HepG2 (cell line): ENCODE data around the gene CIT.

Experiments
- AKNA ChIP-seq: sonication (generic); formaldehyde crosslinking; IDR thresholded peaks from 2 replicates; pipeline ENCODE4 v1.4.0; 2020; ENCODE audit warnings: missing genetic modification reagents, borderline replicate concordance
- CBFB ChIP-seq: sonication (generic); formaldehyde crosslinking; IDR thresholded peaks from 2 replicates; pipeline ENCODE4 v1.4.0; 2020; ENCODE audit warnings: missing genetic modification reagents
- EZH2 ChIP-seq: conservative IDR thresholded peaks from 2 replicates; pipeline ENCODE4 v1.6.1; 2012; ENCODE audit warnings: mild to moderate bottlenecking, low read depth, low read length, moderate library complexity
- FOXA1 ChIP-seq, 2 experiments: fragments of 450-650 bp in 1 of 2; sonication (generic) in 1 of 2; formaldehyde crosslinking in 1 of 2; IDR thresholded peaks; 2 replicates each; pipeline versions ENCODE4 v1.4.0 to v1.6.1; 2016 to 2020; ENCODE audit warnings: missing genetic modification reagents in 1 of 2
- HDAC1 ChIP-seq: sonication (generic); formaldehyde crosslinking; IDR thresholded peaks from 2 replicates; pipeline ENCODE4 v1.5.1; 2020; ENCODE audit warnings: mild to moderate bottlenecking, missing genetic modification reagents
- RAD21 ChIP-seq: fragments of 450-650 bp; formaldehyde crosslinking; IDR thresholded peaks from 2 replicates; pipeline ENCODE4 v1.5.0; 2020; ENCODE audit warnings: mild to moderate bottlenecking
- RBM22 ChIP-seq: fragments of 200-400 bp; formaldehyde crosslinking; optimal IDR thresholded peaks from 2 replicates; pipeline ENCODE3; 2017; ENCODE audit warnings: mild to moderate bottlenecking, low read length, moderate library complexity
- TAF1 ChIP-seq: sonication (generic); formaldehyde crosslinking; IDR thresholded peaks from 2 replicates; pipeline ENCODE4 v1.4.0; 2020; ENCODE audit warnings: missing genetic modification reagents
- ZFP36 ChIP-seq: fragments of 150-350 bp; IDR thresholded peaks from 2 replicates; pipeline ENCODE4 v1.6.1; 2018; ENCODE audit warnings: borderline replicate concordance, low read length, low read depth; ENCODE audit not compliant: partially characterized antibody
- ZNF460 ChIP-seq: sonication (generic); formaldehyde crosslinking; IDR thresholded peaks from 2 replicates; pipeline ENCODE4 v1.5.1; 2020; ENCODE audit warnings: missing genetic modification reagents, mild to moderate bottlenecking, borderline replicate concordance
- ZNF747 ChIP-seq: sonication (generic); formaldehyde crosslinking; IDR thresholded peaks from 2 replicates; pipeline ENCODE4 v1.8.1; 2023; ENCODE audit warnings: missing genetic modification reagents, mild to moderate bottlenecking, borderline replicate concordance

- no peak for TF ChIP-seq RAD21 (CRISPR knock-in tag)
- no peak for TF ChIP-seq HDAC1 (CRISPR knock-in tag)
- no peak for TF ChIP-seq TAF1 (CRISPR knock-in tag)
- no peak for TF ChIP-seq EZH2
- no peak for TF ChIP-seq ZNF747 (CRISPR knock-in tag)
- TF ChIP-seq CBFB (CRISPR knock-in tag): no peak
- TF ChIP-seq RBM22: no peak
- no peak for TF ChIP-seq FOXA1 (IDR thresholded peaks at IDR 0.05)
- TF ChIP-seq FOXA1 (CRISPR knock-in tag; IDR thresholded peaks at IDR 0.05): no peak
- no peak for TF ChIP-seq ZNF460 (CRISPR knock-in tag)
- TF ChIP-seq ZFP36: no peak
- no peak for TF ChIP-seq AKNA (CRISPR knock-in tag)
Observed at GRCh38 chr12:119645535-119646059, 231.5 kb downstream of the CIT start.
